ENCODE results near the gene PLB1.

Gene PLB1

DNA sequence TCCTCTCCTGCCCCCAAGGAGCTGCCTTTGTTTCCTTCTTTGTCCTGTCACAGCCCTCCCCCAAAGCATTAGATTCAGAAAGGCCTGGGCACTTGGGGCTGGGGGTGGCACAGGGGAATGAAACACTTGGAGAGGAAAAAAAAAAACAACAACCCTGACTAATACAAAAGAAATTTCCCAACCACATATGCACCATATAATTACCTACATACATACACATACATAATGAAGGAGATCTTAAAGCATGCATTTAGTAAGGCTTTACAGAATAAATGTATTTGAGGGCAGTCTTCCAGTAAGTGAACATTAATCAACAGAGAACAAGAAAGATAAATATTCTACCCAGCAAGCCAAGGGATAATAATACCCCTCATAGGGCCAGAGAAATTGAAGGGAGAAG is 185.7 kb downstream of the PLB1 start:
- Histone ChIP-seq H2BK120ac (ENCODE audit: low read depth, low read length) (no peak overlapping the region), H3K4me3 (ENCODE audit: low read length in 2 of 2) (no peak overlapping the region), H3K23ac (ENCODE audit: low read depth, low read length, poor library complexity) (no peak overlapping the region), H2AK5ac (ENCODE audit: low read depth, low read length) (no peak overlapping the region), H2AFZ (ENCODE audit: low read length) (peak overlapping the region; percentile 51), H3K18ac (ENCODE audit: low read length) (no peak overlapping the region), H3K9ac (ENCODE audit: low read depth, low read length, poor library complexity) (no peak overlapping the region), H3K4me2 (ENCODE audit: insufficient read depth, low read length, poor library complexity, severe bottlenecking) (no peak overlapping the region), H4K91ac (ENCODE audit: low read depth, low read length, poor library complexity) (no peak overlapping the region), H3K4ac (ENCODE audit: low read length) (no peak overlapping the region), H3K27me3 (ENCODE audit: control insufficient read depth in 3 of 3, insufficient read depth in 3 of 3, low read depth in 1 of 3, low read length in 3 of 3) (no peaks in the 10 kb centered on the region), H2BK5ac (ENCODE audit: low read length) (no peak overlapping the region), H3K14ac (ENCODE audit: low read length) (no peak overlapping the region), H3K36me3 (replicated peaks in 1 of 2; ENCODE audit: control insufficient read depth in 2 of 2, insufficient read depth in 2 of 2, low read length in 2 of 2) (no peaks in the 10 kb centered on the region), H2BK12ac (ENCODE audit: low read length) (no peak overlapping the region), H3K9me3 (replicated peaks in 1 of 2; ENCODE audit: control insufficient read depth in 2 of 2, insufficient read depth in 1 of 2, low read depth in 1 of 2, low read length in 2 of 2) (no peaks in the 10 kb centered on the region), H3K27ac (replicated peaks; ENCODE audit: low read length) (no peak overlapping the region), H3K4me1 (ENCODE audit: control insufficient read depth in 2 of 2, insufficient read depth in 1 of 2, low read depth in 1 of 2, low read length in 2 of 2) (peaks cover 14 to 15% of the 10 kb centered on the region in 2 donors), H2BK15ac (ENCODE audit: low read length) (no peak overlapping the region), H3K79me1 (ENCODE audit: low read depth, low read length) (no peaks in the 10 kb centered on the region), H4K8ac (ENCODE audit: low read depth, low read length) (no peak overlapping the region)
- no peak for DNase-seq (ENCODE audit: low spot score)

DNA sequence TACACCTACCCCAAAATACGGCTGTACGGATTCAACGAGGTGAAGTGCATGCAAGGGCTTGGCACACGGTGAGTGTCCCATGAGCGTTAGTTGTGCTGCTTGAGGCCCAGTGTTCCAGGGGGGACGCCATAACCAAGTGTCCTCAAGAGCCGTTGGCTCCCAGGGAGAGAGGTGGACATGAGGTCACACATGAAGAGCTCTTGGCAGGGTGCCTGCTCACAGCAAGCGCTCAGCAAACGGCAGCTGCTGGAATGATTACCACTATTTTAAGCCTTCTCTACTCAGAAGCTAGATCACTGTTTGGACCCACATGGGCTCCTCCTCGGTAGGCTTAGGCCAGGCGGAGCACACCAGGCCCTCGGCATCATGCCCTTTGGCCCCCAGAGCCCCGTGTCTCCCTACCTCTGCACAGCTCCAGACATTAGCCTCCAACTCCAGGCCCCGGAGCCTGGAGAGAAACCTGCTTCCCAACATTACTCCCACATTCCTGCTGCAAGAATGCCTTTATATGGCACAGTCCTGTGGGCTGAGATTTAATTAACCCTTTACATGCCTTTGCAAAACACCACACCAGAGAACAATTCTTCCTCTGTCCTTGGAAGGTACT is 187.3 kb downstream of the PLB1 start:
- Histone ChIP-seq H3K14ac (ENCODE audit: low read length) (no peak overlapping the region), H3K9ac (ENCODE audit: low read depth, low read length, poor library complexity) (no peak overlapping the region), H3K4me1 (ENCODE audit: control insufficient read depth in 2 of 2, insufficient read depth in 1 of 2, low read depth in 1 of 2, low read length in 2 of 2) (peaks cover 14 to 15% of the 10 kb centered on the region in 2 donors), H3K4ac (ENCODE audit: low read length) (no peak overlapping the region), H2AK5ac (ENCODE audit: low read depth, low read length) (peak overlapping the region; percentile 6), H4K8ac (ENCODE audit: low read depth, low read length) (no peak overlapping the region), H3K4me3 (ENCODE audit: low read length in 2 of 2) (no peak overlapping the region), H2BK120ac (ENCODE audit: low read depth, low read length) (peak overlapping the region; percentile 32), H3K9me3 (replicated peaks in 1 of 2; ENCODE audit: control insufficient read depth in 2 of 2, insufficient read depth in 1 of 2, low read depth in 1 of 2, low read length in 2 of 2) (peaks cover 0 to 2% of the 10 kb centered on the region in 2 donors), H2AFZ (ENCODE audit: low read length) (no peak overlapping the region), H3K4me2 (ENCODE audit: insufficient read depth, low read length, poor library complexity, severe bottlenecking) (no peak overlapping the region), H3K27ac (replicated peaks; ENCODE audit: low read length) (no peak overlapping the region), H4K91ac (ENCODE audit: low read depth, low read length, poor library complexity) (no peak overlapping the region), H2BK12ac (ENCODE audit: low read length) (peak overlapping the region; percentile 46), H3K18ac (ENCODE audit: low read length) (peak overlapping the region; percentile 76), H3K36me3 (replicated peaks in 1 of 2; ENCODE audit: control insufficient read depth in 2 of 2, insufficient read depth in 2 of 2, low read length in 2 of 2) (no peaks in the 10 kb centered on the region), H3K79me1 (ENCODE audit: low read depth, low read length) (no peaks in the 10 kb centered on the region), H2BK15ac (ENCODE audit: low read length) (peak overlapping the region; percentile 19), H3K23ac (ENCODE audit: low read depth, low read length, poor library complexity) (peak overlapping the region; percentile 16), H2BK5ac (ENCODE audit: low read length) (no peak overlapping the region), H3K27me3 (ENCODE audit: control insufficient read depth in 3 of 3, insufficient read depth in 3 of 3, low read depth in 1 of 3, low read length in 3 of 3) (no peaks in the 10 kb centered on the region)
- no peak for DNase-seq (ENCODE audit: low spot score)
- WGBS, 2 donors (ENCODE audit: extremely low coverage in 2 of 2, insufficient read length in 2 of 2, insufficient replicate concordance in 1 of 2), result no CpG with 5 or more reads among the region's 14 CpGs

DNA sequence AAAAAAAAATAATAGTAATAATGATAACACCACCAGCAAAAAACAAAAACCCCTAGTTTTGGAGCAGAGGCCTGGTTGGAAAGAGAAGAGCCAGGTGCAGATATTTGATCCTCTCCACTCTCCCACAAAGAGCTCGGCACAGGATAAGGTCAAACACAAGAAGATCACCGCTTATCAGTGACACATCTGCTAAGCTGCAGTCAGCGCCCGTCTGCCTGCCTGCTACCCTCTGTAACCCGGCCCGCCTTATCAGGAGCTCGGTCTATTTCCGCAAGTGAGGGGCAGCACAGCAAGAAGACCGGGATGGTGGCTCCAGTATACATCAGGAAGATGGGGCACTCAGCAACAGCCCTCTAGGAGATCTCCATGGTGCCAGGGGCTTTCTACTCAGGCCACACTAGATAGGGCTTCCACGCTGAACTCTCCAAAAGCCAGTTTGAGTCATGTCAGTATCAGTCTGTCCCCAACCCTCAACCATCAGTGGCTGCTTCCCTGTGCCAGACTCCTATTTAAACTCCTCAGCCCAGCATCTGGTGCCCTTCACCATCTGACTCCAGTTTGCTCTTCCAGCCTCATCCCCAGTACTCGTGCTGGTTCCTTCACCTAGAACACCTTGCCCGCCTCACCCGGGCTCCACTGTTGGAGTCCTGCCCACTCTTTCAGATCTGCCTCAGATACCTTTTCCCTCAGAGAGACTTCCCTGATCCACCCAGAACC is 188.4 kb downstream of the PLB1 start:
- no peak overlapping the region for H4K8ac ChIP-seq (ENCODE audit: low read depth, low read length)
- H3K14ac ChIP-seq (ENCODE audit: low read length), result no peak overlapping the region
- peak overlapping the region; percentile 41 for H2BK12ac ChIP-seq (ENCODE audit: low read length)
- no peak overlapping the region for H2AK5ac ChIP-seq (ENCODE audit: low read depth, low read length)
- DNase-seq (ENCODE audit: low spot score), result no peak
- H3K4me3 ChIP-seq (ENCODE audit: low read length in 2 of 2), result no peak overlapping the region
- no peak overlapping the region for H3K23ac ChIP-seq (ENCODE audit: low read depth, low read length, poor library complexity)
- H3K4ac ChIP-seq (ENCODE audit: low read length), result no peak overlapping the region
- no peak overlapping the region for H3K27ac ChIP-seq (replicated peaks; ENCODE audit: low read length)
- WGBS, 2 donors (ENCODE audit: extremely low coverage in 2 of 2, insufficient read length in 2 of 2, insufficient replicate concordance in 1 of 2), result no CpG with 5 or more reads among the region's 13 CpGs
- H2BK120ac ChIP-seq (ENCODE audit: low read depth, low read length), result no peak overlapping the region
- H4K91ac ChIP-seq (ENCODE audit: low read depth, low read length, poor library complexity), result no peak overlapping the region
- no peak overlapping the region for H3K4me2 ChIP-seq (ENCODE audit: insufficient read depth, low read length, poor library complexity, severe bottlenecking)
- no peak overlapping the region for H3K9ac ChIP-seq (ENCODE audit: low read depth, low read length, poor library complexity)
- no peaks in the 10 kb centered on the region for H3K36me3 ChIP-seq (replicated peaks in 1 of 2; ENCODE audit: control insufficient read depth in 2 of 2, insufficient read depth in 2 of 2, low read length in 2 of 2)
- no peak overlapping the region for H2BK15ac ChIP-seq (ENCODE audit: low read length)
- no peaks in the 10 kb centered on the region for H3K27me3 ChIP-seq (ENCODE audit: control insufficient read depth in 3 of 3, insufficient read depth in 3 of 3, low read depth in 1 of 3, low read length in 3 of 3)
- peaks cover 14 to 17% of the 10 kb centered on the region in 2 donors for H3K4me1 ChIP-seq (ENCODE audit: control insufficient read depth in 2 of 2, insufficient read depth in 1 of 2, low read depth in 1 of 2, low read length in 2 of 2)
- peak overlapping the region; percentile 30 for H2BK5ac ChIP-seq (ENCODE audit: low read length)
- peak overlapping the region; percentile 39 for H3K18ac ChIP-seq (ENCODE audit: low read length)
- H3K9me3 ChIP-seq (replicated peaks in 1 of 2; ENCODE audit: control insufficient read depth in 2 of 2, insufficient read depth in 1 of 2, low read depth in 1 of 2, low read length in 2 of 2), result peaks cover 0 to 2% of the 10 kb centered on the region in 2 donors
- H3K79me1 ChIP-seq (ENCODE audit: low read depth, low read length), result no peaks in the 10 kb centered on the region
- H2AFZ ChIP-seq (ENCODE audit: low read length), result no peak overlapping the region

DNA sequence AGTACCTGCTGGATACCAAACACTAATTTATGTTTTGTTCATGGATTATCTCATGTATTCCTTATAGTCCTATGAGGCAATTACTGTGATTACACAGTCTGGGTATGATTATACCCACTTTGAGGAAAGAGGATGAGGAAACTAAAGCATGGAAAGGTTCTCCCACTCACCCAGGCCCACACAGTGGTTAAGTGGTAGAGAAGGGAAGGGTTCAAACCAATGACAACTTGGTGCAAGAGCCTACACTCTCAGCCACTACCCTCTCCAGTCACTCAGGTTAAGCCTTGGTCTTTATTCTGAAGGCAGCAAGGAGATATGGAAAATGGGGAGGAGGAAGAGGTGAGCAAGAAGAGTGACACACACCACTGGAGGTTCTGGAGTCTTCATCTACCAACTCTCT is 191.3 kb downstream of the PLB1 start:
- H3K4me3 ChIP-seq (ENCODE audit: low read length in 2 of 2), result no peak overlapping the region
- peaks cover 2% of the 10 kb centered on the region for H3K79me1 ChIP-seq (ENCODE audit: low read depth, low read length)
- H2AFZ ChIP-seq (ENCODE audit: low read length), result no peak overlapping the region
- H3K23ac ChIP-seq (ENCODE audit: low read depth, low read length, poor library complexity), result no peak overlapping the region
- H2BK5ac ChIP-seq (ENCODE audit: low read length), result no peak overlapping the region
- H3K14ac ChIP-seq (ENCODE audit: low read length), result no peak overlapping the region
- H3K27ac ChIP-seq (replicated peaks; ENCODE audit: low read length), result no peak overlapping the region
- no peak overlapping the region for H3K18ac ChIP-seq (ENCODE audit: low read length)
- peaks cover 0 to 2% of the 10 kb centered on the region in 2 donors for H3K9me3 ChIP-seq (replicated peaks in 1 of 2; ENCODE audit: control insufficient read depth in 2 of 2, insufficient read depth in 1 of 2, low read depth in 1 of 2, low read length in 2 of 2)
- no peaks in the 10 kb centered on the region for H3K36me3 ChIP-seq (replicated peaks in 1 of 2; ENCODE audit: control insufficient read depth in 2 of 2, insufficient read depth in 2 of 2, low read length in 2 of 2)
- no peak overlapping the region for H3K9ac ChIP-seq (ENCODE audit: low read depth, low read length, poor library complexity)
- DNase-seq (ENCODE audit: low spot score), result no peak
- peaks cover 18 to 20% of the 10 kb centered on the region in 2 donors for H3K4me1 ChIP-seq (ENCODE audit: control insufficient read depth in 2 of 2, insufficient read depth in 1 of 2, low read depth in 1 of 2, low read length in 2 of 2)
- H3K4me2 ChIP-seq (ENCODE audit: insufficient read depth, low read length, poor library complexity, severe bottlenecking), result no peak overlapping the region
- H2AK5ac ChIP-seq (ENCODE audit: low read depth, low read length), result no peak overlapping the region
- no peak overlapping the region for H2BK120ac ChIP-seq (ENCODE audit: low read depth, low read length)
- H4K91ac ChIP-seq (ENCODE audit: low read depth, low read length, poor library complexity), result no peak overlapping the region
- no peaks in the 10 kb centered on the region for H3K27me3 ChIP-seq (ENCODE audit: control insufficient read depth in 3 of 3, insufficient read depth in 3 of 3, low read depth in 1 of 3, low read length in 3 of 3)
- H3K4ac ChIP-seq (ENCODE audit: low read length), result no peak overlapping the region
- H2BK15ac ChIP-seq (ENCODE audit: low read length), result no peak overlapping the region
- H2BK12ac ChIP-seq (ENCODE audit: low read length), result no peak overlapping the region
- H4K8ac ChIP-seq (ENCODE audit: low read depth, low read length), result no peak overlapping the region
